Measurements from ENCODE around the gene ITGB7.

GRCh38 chr12:53171725-53172329, 35.2 kb downstream of the ITGB7 start:
- TF ChIP-seq CTCF (IDR thresholded peaks at IDR 0.05; ENCODE audit: low read length), result no peak
- no peak for TF ChIP-seq EZH2 (optimal IDR thresholded peaks at IDR 0.05; ENCODE audit: low read depth, low read length)
- no peak for TF ChIP-seq EZH2phosphoT487 (IDR thresholded peaks at IDR 0.05; ENCODE audit: low read length)

Measured in MM.1S (cell line).